NCI-H69 (cell line): ENCODE measurements around the gene ARAF.

ENCODE experiments used
- DNase-seq: peaks from one replicate; lab custom pipeline; 2025; lab: John Stamatoyannopoulos, UW

Gene ARAF

DNA sequence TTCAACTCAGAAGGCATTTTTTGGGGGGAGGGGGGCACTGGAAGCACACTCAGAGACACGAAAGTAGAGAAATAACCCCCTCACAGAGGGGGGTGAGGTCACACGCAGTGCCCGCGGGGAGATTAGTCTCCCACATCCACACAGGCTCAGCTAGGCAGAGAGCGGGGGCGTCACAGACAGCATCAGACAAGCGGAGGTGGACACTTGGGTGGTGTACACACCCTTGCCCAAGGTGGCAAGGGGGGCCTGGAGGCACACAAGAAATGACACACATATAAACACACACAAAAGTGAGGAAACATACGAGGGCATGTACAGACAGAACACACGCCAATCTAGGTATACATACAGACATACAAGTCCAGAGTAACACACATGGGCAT, 59.3 kb downstream of the ARAF start:
- DNase-seq, result no peak
